NCI-H1436 treated with DMSO at 0.1 percent for 48 hours (cell line): ENCODE data around the gene SLC44A3.
"Not testable (repeated sequence)": the region's sequence is repeated elsewhere in the genome, so short reads cannot be mapped to it uniquely, and the experiment has no call there.

Experiments used
- DNase-seq: peaks from one replicate; lab custom pipeline; 2025; lab: John Stamatoyannopoulos, UW

Gene SLC44A3

DNA sequence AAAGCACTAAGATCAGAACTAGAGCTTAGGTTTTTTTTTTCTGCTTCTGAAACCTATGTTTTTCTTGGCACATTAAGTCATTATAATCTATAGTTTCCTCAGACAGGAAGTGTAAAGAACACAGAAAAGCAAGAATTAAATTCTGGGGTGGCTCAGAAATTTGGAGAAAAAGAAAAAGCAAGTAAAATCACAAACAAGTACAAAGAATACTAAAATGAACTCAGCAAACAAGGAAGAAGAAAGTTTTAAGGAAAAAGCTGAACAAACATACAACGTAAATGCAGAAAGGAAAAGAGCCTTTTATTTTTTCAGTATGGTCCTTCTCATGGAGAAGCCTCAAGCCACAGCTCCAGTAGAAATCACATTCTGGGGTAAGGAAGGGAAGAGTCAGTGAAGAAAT, 115.3 kb downstream of the SLC44A3 start:
- DNase-seq = no peak

DNA sequence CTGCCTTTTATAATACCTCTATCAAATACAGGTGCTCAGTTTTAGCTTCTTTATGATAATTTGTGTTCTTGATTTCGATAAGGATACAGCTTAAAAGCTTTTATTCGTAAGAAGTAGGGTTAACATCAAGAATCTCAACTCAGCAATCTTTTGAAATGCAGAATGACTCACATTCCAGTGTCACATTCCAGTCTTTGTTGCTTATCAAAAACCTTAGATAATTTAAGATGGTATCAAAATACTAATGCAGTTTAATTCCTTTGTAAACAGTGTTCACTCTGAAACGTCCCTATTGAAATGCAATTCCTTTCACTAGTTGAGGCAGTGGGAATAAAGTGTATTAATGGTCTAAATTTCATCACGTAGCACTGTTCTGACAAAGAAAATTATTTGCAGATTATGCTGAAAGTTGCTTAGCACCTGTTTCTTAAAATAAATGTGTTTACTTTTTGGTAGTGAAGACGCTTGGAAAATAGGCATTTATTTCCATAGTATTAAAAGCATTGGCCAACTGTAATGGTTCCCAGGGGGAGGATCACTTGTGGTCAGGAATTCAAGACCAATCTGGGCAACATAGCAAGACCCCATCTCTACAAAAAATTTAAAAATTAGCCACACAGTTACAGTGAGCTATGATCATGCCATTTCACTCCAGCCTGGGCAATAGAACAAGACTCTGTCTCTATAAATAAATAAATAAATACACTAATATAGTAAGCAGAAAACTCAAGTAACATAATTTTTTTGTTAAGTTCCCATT, 116.9 kb downstream of the SLC44A3 start:
- DNase-seq = no peak

DNA sequence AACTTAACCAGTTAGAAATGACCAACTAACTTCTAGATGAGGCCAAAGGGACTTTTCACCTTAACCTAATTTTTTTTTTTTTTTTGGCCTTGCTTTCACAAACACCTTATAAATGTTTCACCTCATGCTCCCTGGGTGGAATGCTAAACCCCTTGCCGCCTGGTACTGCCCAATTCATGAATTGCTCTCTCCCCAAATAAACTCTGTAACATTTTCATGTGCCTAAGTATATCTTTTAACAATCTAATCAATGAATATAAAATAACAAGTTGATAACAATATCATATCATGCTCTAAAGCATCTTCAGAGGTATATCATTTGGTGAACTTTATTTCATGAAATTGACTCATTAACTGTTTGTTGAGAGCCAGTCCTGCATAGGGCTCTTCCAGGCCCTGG, 117.7 kb downstream of the SLC44A3 start:
- DNase-seq = no peak

DNA sequence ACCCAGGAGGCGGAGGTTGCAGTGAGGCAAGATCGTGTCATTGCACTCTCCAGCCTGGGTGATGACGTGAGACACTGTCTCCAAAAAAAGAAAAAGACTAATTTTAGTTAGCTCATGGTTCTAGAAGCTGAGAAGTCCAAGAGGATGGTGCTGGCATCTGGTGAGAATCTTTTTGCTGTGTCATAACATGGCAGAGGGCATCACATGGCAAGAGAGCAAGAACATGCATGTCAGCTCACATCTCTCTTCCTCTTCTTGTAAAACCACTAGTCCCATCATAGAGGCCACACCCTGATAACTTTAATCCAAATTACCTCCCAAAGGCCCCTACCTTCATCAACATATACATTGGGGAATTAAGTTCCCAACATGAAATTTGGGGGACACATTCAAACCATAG, 120.6 kb downstream of the SLC44A3 start:
- DNase-seq = no peak

DNA sequence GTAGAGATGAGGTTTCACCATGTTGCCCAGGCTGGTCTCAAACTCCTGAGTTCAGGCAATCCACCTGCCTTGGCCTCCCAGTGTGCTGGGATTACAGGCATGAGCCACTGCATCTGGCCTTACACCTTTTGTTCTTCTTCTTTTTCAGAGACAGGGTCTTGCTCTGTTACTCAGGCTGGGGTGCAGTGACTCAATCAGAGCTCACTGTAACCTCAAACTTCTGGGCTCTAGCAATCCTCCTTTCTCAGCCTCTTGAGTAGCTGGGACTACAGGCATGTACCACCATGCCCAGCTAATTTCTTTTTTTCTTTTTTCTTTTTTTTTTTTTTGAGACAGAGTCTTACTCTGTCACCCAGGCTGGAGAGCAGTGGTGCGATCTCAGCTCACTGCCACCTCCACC, 121.3 kb downstream of the SLC44A3 start:
- not testable (repeated sequence) for DNase-seq

DNA sequence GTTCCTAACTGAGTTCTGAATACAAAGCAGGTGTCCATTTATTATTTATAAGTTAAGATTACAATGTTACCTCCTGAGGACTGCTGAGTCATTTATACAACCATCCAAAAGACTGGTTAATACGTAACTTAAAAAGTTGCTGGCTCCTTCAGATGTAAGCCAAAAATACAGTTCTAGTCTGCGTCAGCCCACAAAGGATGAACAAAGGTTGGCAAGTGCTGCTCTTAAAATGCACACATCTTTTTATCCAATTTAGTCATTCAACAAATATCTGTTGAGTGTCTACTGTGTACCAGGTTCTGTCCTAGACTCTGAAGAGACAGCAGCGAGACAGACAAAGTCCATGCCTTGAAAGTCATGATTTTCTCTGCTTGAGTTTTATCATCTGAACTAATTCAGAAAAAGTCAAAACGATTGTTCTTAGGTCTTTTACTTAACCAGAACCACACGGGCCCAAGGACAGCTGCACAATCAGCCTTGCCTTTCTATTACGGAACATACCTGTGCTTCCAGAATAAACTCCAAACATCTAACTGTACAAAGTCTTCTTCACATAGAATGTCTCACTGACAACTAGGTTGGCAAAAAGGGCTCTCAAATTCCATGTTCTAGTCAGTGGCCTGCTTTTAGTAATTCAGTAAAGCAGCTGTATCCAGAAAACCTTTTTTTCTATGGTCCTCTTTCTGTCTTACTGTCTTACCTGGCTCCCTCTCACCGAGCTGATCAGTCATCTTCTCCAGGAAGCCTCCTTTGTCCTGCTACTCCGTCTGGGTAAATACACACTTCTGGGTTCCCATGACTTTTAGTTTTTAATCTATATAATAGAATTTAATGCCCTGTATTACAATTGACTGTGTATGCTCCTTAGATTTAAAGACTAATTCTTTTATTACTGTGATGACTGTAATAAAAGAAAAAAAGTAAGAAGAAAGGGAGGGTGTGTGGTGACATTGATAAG, 122.3 kb downstream of the SLC44A3 start:
- DNase-seq = no peak
